Islet of Langerhans (tissue), 1 donor: ENCODE data around the gene CERS6.
A peak's percentile ranks its signal among the peaks of the same experiment; 100 is the strongest.

ENCODE experiments used
- FAIRE-seq: peaks from one replicate; lab custom pipeline; 2011; peaks lifted over from hg19 to GRCh38; lab: Jason Lieb, UNC

Gene CERS6

DNA sequence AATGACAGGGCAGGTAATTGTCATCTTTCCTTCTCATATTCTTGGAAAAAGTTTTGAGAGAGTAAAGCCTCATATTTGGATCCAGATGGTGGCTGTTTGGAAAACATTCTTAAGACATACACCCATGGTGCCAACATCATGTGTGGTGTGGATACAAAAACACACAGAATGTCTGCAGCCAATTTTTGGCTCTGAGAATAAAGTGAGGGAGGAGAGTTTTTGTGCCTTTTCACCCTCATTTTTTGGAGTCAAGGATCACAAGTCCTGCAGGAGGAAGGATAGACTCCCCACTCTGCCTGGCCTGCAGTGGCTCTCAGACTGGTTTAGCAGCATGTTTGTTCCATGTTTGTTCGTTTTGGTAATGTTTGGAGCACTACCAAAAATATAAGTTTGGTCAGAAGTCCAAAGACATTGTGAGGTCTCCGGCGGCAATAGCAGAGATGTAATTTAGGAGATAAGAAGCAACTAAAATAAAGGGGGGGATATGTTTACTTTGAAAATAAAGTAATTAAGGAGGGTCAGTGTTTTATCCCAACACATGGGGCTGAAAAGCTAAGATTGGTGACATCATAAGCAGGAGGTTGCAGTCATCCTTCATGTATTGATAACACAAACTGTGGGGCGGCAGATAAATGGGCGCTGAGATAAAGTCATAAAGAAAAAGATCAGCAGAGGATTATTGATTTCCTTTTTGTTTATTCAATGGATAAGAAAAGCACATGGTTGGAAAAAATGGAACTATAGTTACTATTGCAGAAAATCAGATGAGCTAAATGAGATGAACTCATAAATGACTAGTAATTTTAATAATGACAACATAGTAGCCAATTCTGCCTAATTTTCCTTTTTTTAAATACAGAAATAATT lies 347.0 kb downstream of the CERS6 start:
- FAIRE-seq = no peak

DNA sequence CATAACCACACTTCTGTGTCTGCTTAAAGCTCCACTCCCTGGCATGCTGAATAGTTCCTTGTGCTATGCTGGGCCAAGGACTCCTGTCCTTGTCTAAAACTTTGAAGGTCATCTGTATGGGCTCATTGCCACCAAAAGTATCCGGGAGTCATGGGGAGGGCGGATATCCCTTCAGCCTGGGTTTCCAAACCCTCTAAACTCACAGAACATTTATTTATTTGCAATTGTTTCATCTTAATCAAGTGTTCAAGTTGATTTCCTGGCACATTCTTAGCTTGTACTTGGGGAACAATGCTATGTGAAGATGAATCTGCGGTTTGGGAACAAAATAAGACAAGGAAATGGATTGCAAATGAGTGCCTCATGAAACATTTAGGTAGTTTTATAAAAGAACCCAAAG lies 348.1 kb downstream of the CERS6 start:
- FAIRE-seq = no peak

DNA sequence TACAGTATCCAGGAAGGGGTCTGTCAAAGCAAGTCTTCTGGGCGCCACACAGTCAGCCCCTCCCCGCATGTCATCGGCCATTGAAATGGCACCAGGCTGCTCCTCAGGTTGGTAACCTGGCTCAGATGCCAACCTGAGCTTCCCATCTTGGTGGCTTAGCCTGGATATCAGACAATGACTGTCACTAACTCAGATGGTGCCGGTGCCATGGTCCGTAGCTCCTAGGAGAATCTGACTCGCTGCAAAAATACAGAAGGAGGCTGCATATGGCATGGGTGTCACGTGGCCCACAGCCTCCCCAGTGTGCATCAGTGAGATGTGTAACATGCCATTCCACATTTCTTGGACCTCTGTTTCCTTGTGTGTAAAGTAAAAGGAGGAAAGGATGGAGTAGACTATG lies 349.5 kb downstream of the CERS6 start:
- FAIRE-seq = no peak

DNA sequence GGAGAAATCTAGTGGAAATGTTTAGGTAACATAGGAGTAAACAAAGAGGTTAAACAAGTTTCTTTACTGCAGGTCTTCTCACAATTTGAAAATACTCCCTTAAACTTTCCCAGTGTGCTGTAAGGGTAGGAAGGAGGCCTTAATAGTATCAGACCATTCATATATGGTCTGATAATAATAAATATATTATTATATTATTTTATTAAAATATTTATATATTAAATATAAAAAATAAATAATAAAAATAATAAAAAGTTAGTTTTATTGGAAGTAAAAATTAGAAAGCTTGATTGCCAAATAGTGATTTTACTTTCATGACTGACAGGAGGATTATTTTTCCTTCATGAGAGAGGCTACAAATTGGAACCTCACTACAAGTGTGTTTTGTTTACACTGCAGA lies 353.5 kb downstream of the CERS6 start:
- no peak for FAIRE-seq

DNA sequence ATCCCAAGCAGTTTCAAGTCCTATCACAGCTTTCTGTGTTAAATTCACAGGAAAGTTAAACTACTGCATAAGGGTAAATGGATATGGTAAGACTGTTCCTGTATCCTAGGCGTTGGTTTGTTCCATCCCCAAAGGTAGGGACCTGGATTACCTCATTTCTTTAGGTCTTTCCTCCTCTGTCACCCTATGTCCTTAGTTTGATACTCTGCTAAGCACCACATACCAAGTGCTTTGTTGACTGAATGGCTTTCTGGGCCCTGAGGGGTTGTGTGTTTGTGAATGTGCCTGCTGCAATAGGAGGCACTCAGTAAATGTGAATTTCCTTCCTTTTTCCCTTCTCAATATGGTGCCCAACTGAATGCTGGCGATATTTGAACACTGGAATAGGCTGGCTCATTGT lies 354.2 kb downstream of the CERS6 start:
- no peak for FAIRE-seq

DNA sequence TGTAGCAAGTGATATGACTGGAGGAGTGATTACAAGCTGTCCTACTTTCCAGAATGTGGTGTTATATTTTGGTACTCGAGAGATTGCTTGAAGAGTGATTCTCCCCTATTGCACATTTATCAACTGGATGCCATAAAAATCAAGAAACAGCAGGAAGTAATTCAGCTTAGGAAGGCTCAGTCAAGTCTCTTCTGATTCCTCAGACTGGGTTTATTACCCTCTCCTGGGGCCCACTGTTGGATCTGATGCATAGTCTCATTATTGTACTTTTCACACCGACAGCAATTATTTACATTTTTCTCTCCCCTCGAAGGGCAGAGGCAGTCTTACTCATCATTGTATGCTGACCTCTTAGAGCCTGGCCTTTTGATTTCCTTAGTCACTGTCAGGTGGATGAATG lies 355.6 kb downstream of the CERS6 start:
- FAIRE-seq = peak; percentile 17

DNA sequence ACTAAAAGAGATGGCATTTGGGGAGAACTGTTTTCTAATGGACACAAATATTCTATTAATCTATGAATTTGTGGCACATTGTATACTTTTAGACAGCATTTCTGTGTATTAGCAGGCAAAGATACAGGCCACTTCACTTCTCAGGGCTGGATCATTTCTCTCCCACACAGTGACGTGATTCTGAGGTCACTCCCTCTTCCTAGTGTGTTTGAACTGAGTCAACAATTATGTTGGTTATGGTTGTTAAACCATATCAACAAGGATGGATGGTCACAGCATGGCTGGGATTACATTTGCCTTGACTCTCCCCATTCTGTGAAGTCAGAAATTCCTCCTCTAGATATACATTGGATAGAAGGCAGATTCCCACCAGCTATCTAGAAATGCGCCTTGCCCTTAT lies 358.0 kb downstream of the CERS6 start:
- no peak for FAIRE-seq

DNA sequence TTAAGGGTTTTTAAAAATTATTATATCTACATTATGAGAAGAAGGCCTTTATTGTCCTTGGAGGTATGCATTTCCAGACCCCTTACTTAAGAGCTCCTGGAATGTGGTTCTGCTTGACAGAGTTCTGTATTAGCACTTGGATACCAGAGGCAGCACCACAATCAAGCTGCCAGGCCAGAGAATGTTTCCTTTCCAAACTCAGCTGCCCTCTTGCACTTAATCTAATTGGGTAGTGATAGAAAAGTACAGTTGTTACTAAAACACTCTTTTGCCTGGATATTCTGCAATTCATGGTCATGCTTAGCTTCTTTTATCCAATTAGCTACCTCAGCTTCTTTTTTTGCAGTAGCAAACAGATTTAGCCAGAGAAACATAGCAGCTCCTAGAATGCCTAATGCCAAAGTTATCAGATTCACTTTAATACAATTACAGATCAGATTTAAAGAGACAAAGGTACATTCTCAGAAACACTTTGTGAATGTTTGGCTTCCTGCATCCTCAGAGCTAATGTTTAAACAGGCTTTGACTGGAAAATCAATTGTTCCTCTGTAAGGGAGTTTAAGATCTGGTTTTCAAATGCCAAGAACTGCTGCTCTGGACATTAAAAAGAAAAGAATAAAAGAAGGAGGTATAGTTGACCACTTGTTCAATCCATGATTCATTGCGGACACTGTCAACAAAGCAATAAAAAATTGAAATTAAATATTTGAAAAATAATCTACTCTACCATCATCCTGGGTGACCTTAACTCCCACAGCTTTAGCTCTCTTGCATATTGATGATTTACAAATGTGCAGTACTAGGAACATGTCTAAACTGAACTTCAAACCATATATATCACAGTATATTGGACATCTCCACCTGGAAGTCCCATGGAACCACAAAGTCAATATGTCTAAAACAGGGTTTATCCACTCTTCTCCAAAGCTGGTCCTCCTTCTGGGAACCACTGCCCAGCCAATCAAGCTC lies 359.2 kb downstream of the CERS6 start:
- FAIRE-seq = peak; percentile 94

DNA sequence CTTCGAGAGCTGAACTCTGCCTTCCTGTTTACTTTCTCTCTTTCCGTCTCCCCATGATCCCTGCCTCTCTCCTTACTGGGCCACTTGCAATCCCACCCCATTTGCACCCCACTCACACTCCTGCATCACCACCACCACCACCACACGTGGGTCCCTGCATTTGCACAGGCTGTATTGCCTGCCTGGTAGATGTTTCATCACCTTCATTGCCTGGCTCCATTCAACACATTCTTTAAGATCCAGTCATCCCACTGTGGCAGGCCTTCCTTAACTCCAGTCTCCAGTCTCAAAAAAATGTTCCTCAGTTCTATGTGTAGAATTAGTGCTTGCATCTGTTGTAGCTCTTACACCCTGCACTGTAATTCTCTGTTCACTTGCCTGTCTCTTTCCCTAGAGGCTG lies 360.3 kb downstream of the CERS6 start:
- FAIRE-seq = no peak

DNA sequence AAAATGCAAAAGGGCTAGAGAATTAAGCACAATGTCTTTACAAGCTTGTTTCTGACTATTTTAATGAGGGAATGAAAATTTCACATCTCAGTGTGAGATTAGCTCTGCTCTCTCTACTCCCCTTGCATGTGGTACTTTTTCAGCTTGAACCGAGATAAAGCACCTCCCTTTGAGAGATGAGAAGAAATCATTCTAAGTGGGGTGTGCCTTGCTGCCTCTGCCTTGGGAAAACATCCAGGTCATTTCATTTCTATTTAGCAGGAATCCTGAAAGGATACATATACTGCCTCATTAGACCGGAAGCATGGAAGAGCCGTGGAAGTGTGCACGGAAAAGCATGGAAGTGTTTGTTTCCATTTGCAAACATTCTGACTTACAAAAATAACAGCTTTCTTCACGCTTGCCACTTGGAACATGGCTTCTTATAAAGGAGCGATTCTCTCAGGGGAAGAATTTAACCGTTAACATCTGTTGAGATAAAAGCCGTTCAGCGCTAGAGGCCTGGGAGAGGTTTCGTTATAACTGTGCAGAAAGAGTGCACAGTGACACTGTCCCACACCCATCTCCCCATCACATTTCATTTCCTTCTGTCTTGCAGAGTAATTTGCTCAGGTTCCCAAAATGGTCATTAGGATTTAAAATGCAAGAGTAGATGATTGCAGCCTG lies 363.1 kb downstream of the CERS6 start:
- FAIRE-seq = no peak

DNA sequence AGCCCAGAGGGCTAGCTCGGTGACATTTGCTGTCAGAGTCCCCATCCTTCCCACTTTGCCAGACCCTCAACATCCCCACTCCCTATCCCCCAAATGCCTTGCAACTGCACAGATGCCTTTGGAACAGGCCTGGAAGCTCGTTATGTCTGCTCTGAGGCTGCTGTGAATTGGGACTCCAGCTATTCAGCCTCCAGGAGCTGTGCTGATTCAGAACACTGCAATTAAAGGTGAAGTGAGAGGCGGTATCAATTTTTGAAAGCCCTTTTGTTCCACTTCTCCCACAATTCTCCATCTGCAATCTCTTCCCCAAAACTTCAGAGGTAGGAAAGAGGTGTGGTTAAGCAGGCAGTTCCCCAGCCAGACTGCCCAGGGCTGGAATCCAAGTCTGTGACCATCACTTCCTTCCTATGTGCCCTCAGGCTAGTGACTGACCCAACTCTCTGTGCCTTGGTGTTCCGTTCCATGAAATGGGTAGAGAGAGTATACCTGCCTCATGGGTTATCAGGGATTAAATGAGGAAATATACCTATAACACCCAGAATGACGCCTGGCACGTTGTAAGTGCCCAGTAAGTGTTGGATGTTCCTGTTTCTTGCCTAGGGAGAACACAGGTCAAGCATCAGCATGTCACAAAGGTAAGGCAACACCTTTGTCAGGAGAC lies 363.9 kb downstream of the CERS6 start:
- FAIRE-seq = no peak

DNA sequence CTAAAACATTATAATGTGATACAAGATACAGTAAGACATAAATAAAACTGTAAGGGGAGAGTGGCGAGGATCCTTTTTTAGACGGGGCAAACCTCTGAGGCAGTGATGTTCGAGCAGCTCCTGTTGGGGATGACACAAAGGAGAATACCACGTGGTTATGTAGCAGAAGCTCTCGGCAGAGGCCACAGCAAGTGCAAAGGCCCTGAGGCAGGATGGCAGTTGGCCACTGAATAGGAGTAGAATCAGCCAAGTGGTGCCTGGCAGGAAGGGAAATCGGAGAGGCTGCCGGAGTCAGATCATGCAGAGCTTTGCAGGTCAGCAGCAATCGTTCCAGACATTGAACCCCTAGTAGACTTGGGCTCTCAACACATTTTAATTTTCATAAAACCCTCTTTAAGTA lies 365.5 kb downstream of the CERS6 start:
- no peak for FAIRE-seq

DNA sequence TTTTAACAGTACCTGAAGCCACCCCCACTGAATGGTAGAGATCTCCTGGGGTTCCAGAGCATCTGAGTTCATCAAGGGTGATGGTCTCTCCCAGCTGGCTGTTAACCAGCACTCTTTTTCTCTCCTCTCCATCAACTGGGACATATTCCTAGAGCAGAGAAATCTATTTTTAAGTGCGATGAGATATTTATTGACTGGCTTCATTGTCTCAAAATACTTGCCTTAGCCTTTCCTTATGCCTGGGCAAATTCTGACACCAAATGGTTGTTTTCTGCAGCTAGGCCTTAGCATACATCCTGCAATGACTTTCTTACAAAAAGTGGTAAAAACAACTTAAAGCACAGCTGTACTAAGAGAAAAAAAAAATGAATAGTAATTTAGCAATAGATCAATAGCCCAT lies 365.9 kb downstream of the CERS6 start:
- FAIRE-seq = no peak
